HCT116 (cell line): Measurements from ENCODE around the gene YWHAH. TPM values are rescaled to one million over a fixed set of nuclear protein-coding genes. Genes with fewer than 3 reads are reported as not detected.

Source experiments
- ATAC-seq: fragments of 200-7000 bp; cut with Tn5 transposase; 2 replicates; pipeline ENCODE4 v1.9.1; 2020; ENCODE audit warnings: mild to moderate bottlenecking, moderate library complexity
- BruUV-seq: library from RNA; stranded (reverse); fragments of 400-500 nt; replicated peaks from 2 replicates; lab custom pipeline; 2021; lab: Mats Ljungman, UMichigan
- CTCF ChIA-PET: fragments of 300-600 bp; sonication (Branson Sonifier 250); formaldehyde crosslinking; loops from one replicate; lab custom pipeline; 2021; ENCODE audit warnings: antibody characterized with exemption; lab: Charles Lee
- POLR2A ChIA-PET: fragments of 300-600, 350-600 bp; sonication (Branson Sonifier 250); formaldehyde crosslinking; loops from one replicate; lab custom pipeline; 2021; ENCODE audit warnings: antibody characterized with exemption; lab: Charles Lee
- RAD21 ChIA-PET, 2 experiments: fragments of 300-600 bp; sonication (Branson Sonifier 250); formaldehyde crosslinking; loops; one replicate each; lab custom pipeline; 2023; ENCODE audit warnings: low total read pairs in 2 of 2; ENCODE audit not compliant: uncharacterized antibody in 2 of 2, unreplicated experiment in 2 of 2, low non-redundant PET in 1 of 2; lab: Charles Lee
- DNase-seq: peaks from one replicate; pipeline ENCODE4 v3.0.0-alpha.2; 2010; ENCODE audit warnings: low read depth, low spot score
- H2AFZ ChIP-seq: fragments of 200-600 bp; shearing (Covaris generic), sonication (generic); 2 replicates; pipeline ENCODE4 v1.6.1; 2017; ENCODE audit warnings: low read depth, mixed run types, mixed read lengths, antibody characterized with exemption, low read length; ENCODE audit not compliant: poor library complexity, severe bottlenecking
- H3K27ac ChIP-seq: 2 replicates; pipeline ENCODE4 v1.5.1; 2012; ENCODE audit warnings: low read depth, low read length
- H3K27me3 ChIP-seq: fragments of 200-600 bp; sonication (generic); 2 replicates; pipeline ENCODE4 v1.6.1; 2016; ENCODE audit warnings: mixed run types, low read length, mixed read lengths; ENCODE audit not compliant: insufficient read depth
- H3K36me3 ChIP-seq, 2 experiments: fragments of 200-500 bp in 1 of 2; fragments of 200-600 bp in 1 of 2; sonication (Bioruptor generic) in 1 of 2; sonication (generic) in 1 of 2; 2 replicates each; pipeline versions ENCODE4 v1.5.1 to v1.6.1; 2014 to 2016; ENCODE audit warnings: low read length in 2 of 2, inconsistent platforms in 1 of 2, mixed read lengths in 1 of 2, mixed run types in 1 of 2; ENCODE audit not compliant: insufficient read depth in 2 of 2, control insufficient read depth in 1 of 2
- H3K4me1 ChIP-seq, 2 experiments: fragments of 200-600 bp in 1 of 2; sonication (generic) in 1 of 2; 2 replicates each; pipeline versions ENCODE4 v1.5.1 to v1.6.1; 2012 to 2017; ENCODE audit warnings: low read length in 2 of 2, inconsistent platforms in 1 of 2, mild to moderate bottlenecking in 1 of 2, mixed read lengths in 1 of 2, mixed run types in 1 of 2, moderate library complexity in 1 of 2; ENCODE audit not compliant: insufficient read depth in 2 of 2, control insufficient read depth in 1 of 2
- H3K4me2 ChIP-seq: fragments of 200-600 bp; sonication (generic); 2 replicates; pipeline ENCODE4 v1.6.1; 2017; ENCODE audit warnings: mixed run types, low read length, mixed read lengths
- H3K4me3 ChIP-seq, 2 experiments: fragments of 200-600 bp in 1 of 2; sonication (generic) in 1 of 2; replicated peaks in 1 of 2; 2 replicates each; pipeline ENCODE4 v1.5.1; 2011 to 2016; ENCODE audit warnings: low read length in 2 of 2, control low read depth in 1 of 2, low read depth in 1 of 2, mild to moderate bottlenecking in 1 of 2, mixed read lengths in 1 of 2, mixed run types in 1 of 2
- H3K79me2 ChIP-seq: fragments of 200-600 bp; sonication (generic); 2 replicates; pipeline ENCODE4 v1.6.1; 2017; ENCODE audit warnings: mild to moderate bottlenecking, mixed run types, low read length, moderate library complexity, mixed read lengths; ENCODE audit not compliant: insufficient read depth
- H3K9ac ChIP-seq: fragments of 200-600 bp; sonication (generic); 2 replicates; pipeline ENCODE4 v1.6.1; 2016; ENCODE audit warnings: low read length, mixed read lengths
- H3K9me2 ChIP-seq: fragments of 200-600 bp; sonication (generic), shearing (Covaris generic); 2 replicates; pipeline ENCODE4 v1.6.1; 2017; ENCODE audit warnings: mixed run types, mild to moderate bottlenecking, moderate library complexity; ENCODE audit not compliant: insufficient read depth
- H3K9me3 ChIP-seq, 2 experiments: fragments of 200-500 bp in 1 of 2; fragments of 200-600 bp in 1 of 2; sonication (Bioruptor generic) in 1 of 2; sonication (generic) in 1 of 2; 2 replicates each; pipeline ENCODE4 v1.6.1; 2014 to 2017; ENCODE audit warnings: low read length in 2 of 2, mixed read lengths in 2 of 2, inconsistent platforms in 1 of 2, low read depth in 1 of 2, mild to moderate bottlenecking in 1 of 2, mixed run types in 1 of 2, moderate library complexity in 1 of 2; ENCODE audit not compliant: control insufficient read depth in 1 of 2, insufficient read depth in 1 of 2
- H4K20me1 ChIP-seq: fragments of 200-600 bp; sonication (generic), shearing (Covaris generic); 2 replicates; pipeline ENCODE4 v1.6.1; 2017; ENCODE audit warnings: mixed run types, mild to moderate bottlenecking, moderate library complexity; ENCODE audit not compliant: insufficient read depth
- EGR1 ChIP-seq: IDR thresholded peaks from 2 replicates; pipeline ENCODE4 v1.6.1; 2012; ENCODE audit warnings: low read depth
- FOSL1 ChIP-seq: IDR thresholded peaks from 2 replicates; pipeline ENCODE4 v1.6.1; 2012; ENCODE audit warnings: low read depth
- JUND ChIP-seq: IDR thresholded peaks from 2 replicates; pipeline ENCODE4 v1.6.1; 2012
- POLR2A ChIP-seq: IDR thresholded peaks from 2 replicates; pipeline ENCODE4 v1.7.0; 2011; ENCODE audit warnings: borderline replicate concordance; ENCODE audit not compliant: insufficient read depth, insufficient read length; ENCODE audit errors: extremely low read depth
- POLR2AphosphoS5 ChIP-seq: IDR thresholded peaks from 2 replicates; pipeline ENCODE4 v1.6.1; 2011; ENCODE audit warnings: mild to moderate bottlenecking, low read depth, low read length, moderate library complexity
- SP1 ChIP-seq: IDR thresholded peaks from 2 replicates; pipeline ENCODE4 v1.6.1; 2012; ENCODE audit warnings: low read depth
- YY1 ChIP-seq: IDR thresholded peaks from 2 replicates; pipeline ENCODE4 v1.6.1; 2011; ENCODE audit warnings: low read length, low read depth, moderate library complexity, mild to moderate bottlenecking; ENCODE audit not compliant: insufficient replicate concordance; ENCODE audit errors: extremely low read depth
- ZNF274 ChIP-seq: fragments of 200-500 bp; sonication (Bioruptor generic); IDR thresholded peaks from 2 replicates; pipeline ENCODE4 v1.6.1; 2014; ENCODE audit warnings: mild to moderate bottlenecking, low read depth, low read length, inconsistent platforms
- intact Hi-C: fragments of 100-400 bp; cut with micrococcal nuclease; formaldehyde crosslinking; loops from 2 replicates; pipeline ENCODE4 v1.10.0; 2022
- total RNA-seq: library from RNA; stranded (reverse); gene quantifications from one replicate; pipeline ENCODE4 v1.2.1, GENCODE V29; 2021; ENCODE audit not compliant: unreplicated experiment
- TF ChIP-seq, protein P1 (sequence below), 3 experiments: fragments of 200-600 bp in 1 of 3; sonication (generic) in 1 of 3; IDR thresholded peaks in 2 of 3; conservative IDR thresholded peaks in 1 of 3; 2 replicates each; pipeline ENCODE4 v1.5.1; 2012 to 2017; ENCODE audit warnings: low read depth in 2 of 3, low read length in 2 of 3, antibody characterized with exemption in 1 of 3, borderline replicate concordance in 1 of 3, control low read depth in 1 of 3, mild to moderate bottlenecking in 1 of 3, mixed read lengths in 1 of 3, mixed run types in 1 of 3, moderate library complexity in 1 of 3; ENCODE audit not compliant: insufficient read depth in 1 of 3
- TF ChIP-seq, protein P2 (sequence below): IDR thresholded peaks from 2 replicates; pipeline ENCODE4 v1.6.1; 2012

Gene YWHAH
- total RNA-seq, 1 experiment from 2014 or later, result 140 TPM

DNA sequence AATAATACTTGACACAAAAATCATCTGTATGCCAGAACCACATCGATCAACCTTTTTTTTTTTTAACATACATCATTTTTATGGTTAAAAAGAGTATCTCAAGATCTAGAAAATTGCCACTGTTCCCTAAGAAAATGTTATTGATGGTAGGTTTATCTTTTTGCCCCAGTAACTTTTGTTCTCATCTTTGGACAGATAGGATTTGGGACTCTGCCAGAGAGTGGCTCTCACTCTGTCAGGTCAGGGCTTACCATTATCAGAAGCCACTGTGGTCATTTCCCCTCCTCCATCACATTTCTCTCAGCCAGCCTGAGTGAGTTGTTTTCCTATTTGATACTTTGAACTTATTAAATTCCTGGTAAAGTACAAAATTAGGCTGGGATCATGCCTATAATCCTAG lies 47.9 kb upstream of the YWHAH start:
- POLR2A ChIA-PET, result no interaction called here
- H3K27me3 ChIP-seq, result no peaks in the 10 kb centered on the region
- H3K4me3 ChIP-seq, result no peak overlapping the region
- BruUV-seq, result no TSS peak
- CTCF ChIA-PET, result interaction anchor here (0.7 kb wide), 1 partner anchor 1002 kb away, joined by 3 read pairs; no protein-coding TSS in a partner anchor
- H2AFZ ChIP-seq, result no peak overlapping the region
- TF ChIP-seq FOSL1 (no peak), EGR1 (no peak), SP1 (no peak), ZNF274 (no peak)
- H3K9me2 ChIP-seq, result no peaks in the 10 kb centered on the region
- H3K9ac ChIP-seq, result no peak overlapping the region
- H3K79me2 ChIP-seq, result no peaks in the 10 kb centered on the region
- no peaks in the 10 kb centered on the region for H3K9me3 ChIP-seq
- intact Hi-C loops, result no loop called here
- H3K36me3 ChIP-seq, result peaks cover 10 to 15% of the 10 kb centered on the region in 2 experiments; a peak in 3 of 4 replicates
- no peak overlapping the region for H3K4me2 ChIP-seq
- DNase-seq (no peak), ATAC-seq (no peak)
- RAD21 ChIA-PET, result no interaction called here
- H3K27ac ChIP-seq, result no peak overlapping the region
- H3K4me1 ChIP-seq, result no peaks in the 10 kb centered on the region
- no peaks in the 10 kb centered on the region for H4K20me1 ChIP-seq

DNA sequence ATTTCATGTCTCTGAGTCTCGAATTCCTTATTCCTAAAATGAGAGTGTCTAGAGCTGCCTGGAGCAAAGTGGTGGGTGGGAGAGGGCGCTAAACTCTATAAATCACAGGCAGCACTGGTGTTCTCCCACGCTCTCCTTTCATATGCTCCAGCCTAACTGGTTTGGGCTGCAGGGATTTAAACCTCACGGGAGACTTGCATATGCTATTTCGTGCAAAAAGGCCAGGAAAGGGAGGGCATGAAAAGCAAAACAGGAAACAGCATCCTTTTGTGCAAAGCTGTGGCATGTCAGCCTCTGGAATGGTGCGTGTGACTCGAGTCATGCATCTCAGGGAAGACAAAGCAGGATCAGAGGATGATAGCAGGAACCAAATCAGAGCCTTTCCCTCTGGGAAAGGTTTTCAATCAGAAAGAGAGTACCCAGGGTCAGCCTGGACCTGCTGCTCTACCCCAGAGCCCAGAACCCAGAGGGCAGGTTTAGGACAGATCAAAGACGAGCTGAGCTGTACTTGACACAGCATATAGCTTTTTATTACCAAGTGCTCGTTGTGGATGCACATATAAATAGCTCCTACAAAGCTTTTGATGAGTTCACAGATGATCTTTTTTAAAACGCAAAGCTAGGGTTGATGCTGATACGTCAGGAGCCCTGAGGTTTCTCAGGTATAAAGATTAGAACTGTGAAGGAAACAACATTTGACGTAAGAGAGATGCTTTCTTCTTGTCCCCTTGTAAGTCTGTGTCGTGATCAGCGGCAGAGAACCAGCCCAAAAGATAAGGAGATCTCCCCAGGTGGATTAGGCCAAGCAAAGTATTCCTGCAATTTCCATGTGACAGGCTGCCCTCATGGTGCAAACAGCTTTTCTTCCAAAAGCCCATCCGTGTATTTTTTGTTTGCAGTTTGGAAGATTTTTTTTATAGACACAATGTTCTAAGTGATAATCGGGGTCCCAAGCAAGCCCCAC lies 46.2 kb upstream of the YWHAH start:
- Histone ChIP-seq H3K36me3 (peaks cover 10 to 16% of the 10 kb centered on the region in 2 experiments; a peak in 3 of 4 replicates), H3K27ac (no peak overlapping the region), H3K4me2 (no peak overlapping the region), H3K4me3 (no peak overlapping the region), H3K9me3 (no peaks in the 10 kb centered on the region), H4K20me1 (no peaks in the 10 kb centered on the region), H3K4me1 (no peaks in the 10 kb centered on the region), H3K9me2 (no peaks in the 10 kb centered on the region), H3K9ac (no peak overlapping the region), H2AFZ (no peak overlapping the region), H3K27me3 (no peaks in the 10 kb centered on the region), H3K79me2 (no peaks in the 10 kb centered on the region)
- intact Hi-C loops, result no loop called here
- no TSS peak for BruUV-seq
- ATAC-seq, result no peak
- POLR2A ChIA-PET, result no interaction called here
- CTCF ChIA-PET, result no interaction called here
- TF ChIP-seq, protein P1, sequence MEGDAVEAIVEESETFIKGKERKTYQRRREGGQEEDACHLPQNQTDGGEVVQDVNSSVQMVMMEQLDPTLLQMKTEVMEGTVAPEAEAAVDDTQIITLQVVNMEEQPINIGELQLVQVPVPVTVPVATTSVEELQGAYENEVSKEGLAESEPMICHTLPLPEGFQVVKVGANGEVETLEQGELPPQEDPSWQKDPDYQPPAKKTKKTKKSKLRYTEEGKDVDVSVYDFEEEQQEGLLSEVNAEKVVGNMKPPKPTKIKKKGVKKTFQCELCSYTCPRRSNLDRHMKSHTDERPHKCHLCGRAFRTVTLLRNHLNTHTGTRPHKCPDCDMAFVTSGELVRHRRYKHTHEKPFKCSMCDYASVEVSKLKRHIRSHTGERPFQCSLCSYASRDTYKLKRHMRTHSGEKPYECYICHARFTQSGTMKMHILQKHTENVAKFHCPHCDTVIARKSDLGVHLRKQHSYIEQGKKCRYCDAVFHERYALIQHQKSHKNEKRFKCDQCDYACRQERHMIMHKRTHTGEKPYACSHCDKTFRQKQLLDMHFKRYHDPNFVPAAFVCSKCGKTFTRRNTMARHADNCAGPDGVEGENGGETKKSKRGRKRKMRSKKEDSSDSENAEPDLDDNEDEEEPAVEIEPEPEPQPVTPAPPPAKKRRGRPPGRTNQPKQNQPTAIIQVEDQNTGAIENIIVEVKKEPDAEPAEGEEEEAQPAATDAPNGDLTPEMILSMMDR (IDR thresholded peaks at IDR 0.05 in 2 of 3, conservative IDR thresholded peaks at IDR 0.05 in 1 of 3; ENCODE audit: borderline replicate concordance in 1 of 3, insufficient read depth in 1 of 3, low read depth in 2 of 3, low read length in 2 of 3), result no peak
- no peak for TF ChIP-seq POLR2AphosphoS5
- TF ChIP-seq POLR2A, result no peak
- TF ChIP-seq, protein P2, sequence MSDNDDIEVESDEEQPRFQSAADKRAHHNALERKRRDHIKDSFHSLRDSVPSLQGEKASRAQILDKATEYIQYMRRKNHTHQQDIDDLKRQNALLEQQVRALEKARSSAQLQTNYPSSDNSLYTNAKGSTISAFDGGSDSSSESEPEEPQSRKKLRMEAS, result no peak
- no peak for TF ChIP-seq YY1
- TF ChIP-seq JUND, result no peak
- TF ChIP-seq EGR1, result no peak
- RAD21 ChIA-PET, result no interaction called here
- no peak for DNase-seq
